Measurements from ENCODE around the gene IL22. TPM values are rescaled to one million over a fixed set of nuclear protein-coding genes. Genes with fewer than 3 reads are reported as not detected.

IL22 gene
- total RNA-seq, 1 experiment from 2014 or later: not detected

DNA sequence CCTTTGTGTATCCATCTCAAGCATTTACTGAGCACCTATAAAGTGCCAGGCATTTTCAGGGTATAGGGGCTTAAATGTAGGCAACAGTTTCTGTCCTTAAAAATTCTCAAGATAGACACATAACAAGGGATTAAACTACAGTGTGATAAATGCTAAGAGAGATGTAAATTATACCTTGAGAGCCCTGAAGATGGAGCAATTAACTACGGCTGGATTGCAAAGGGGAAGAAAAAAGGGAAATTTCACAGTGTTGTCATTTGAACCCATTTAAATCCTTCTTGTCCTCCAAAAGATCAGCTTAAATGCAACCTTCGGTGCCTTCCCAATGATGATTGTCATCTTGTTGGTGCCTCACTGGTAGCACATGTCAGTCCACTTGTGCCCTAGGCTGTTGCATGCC is 16.3 kb downstream of the IL22 start (continued):
- TF ChIP-seq ZNF425 (CRISPR knock-in tag; conservative IDR thresholded peaks at IDR 0.05) (no peak), ATF1 (CRISPR knock-in tag; IDR thresholded peaks at IDR 0.05) (no peak)
- TF ChIP-seq, protein P1, sequence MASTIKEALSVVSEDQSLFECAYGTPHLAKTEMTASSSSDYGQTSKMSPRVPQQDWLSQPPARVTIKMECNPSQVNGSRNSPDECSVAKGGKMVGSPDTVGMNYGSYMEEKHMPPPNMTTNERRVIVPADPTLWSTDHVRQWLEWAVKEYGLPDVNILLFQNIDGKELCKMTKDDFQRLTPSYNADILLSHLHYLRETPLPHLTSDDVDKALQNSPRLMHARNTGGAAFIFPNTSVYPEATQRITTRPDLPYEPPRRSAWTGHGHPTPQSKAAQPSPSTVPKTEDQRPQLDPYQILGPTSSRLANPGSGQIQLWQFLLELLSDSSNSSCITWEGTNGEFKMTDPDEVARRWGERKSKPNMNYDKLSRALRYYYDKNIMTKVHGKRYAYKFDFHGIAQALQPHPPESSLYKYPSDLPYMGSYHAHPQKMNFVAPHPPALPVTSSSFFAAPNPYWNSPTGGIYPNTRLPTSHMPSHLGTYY (CRISPR knock-in tag; IDR thresholded peaks at IDR 0.05): no peak
- TF ChIP-seq, protein P2, sequence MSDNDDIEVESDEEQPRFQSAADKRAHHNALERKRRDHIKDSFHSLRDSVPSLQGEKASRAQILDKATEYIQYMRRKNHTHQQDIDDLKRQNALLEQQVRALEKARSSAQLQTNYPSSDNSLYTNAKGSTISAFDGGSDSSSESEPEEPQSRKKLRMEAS (CRISPR knock-in tag; IDR thresholded peaks at IDR 0.05): no peak

DNA sequence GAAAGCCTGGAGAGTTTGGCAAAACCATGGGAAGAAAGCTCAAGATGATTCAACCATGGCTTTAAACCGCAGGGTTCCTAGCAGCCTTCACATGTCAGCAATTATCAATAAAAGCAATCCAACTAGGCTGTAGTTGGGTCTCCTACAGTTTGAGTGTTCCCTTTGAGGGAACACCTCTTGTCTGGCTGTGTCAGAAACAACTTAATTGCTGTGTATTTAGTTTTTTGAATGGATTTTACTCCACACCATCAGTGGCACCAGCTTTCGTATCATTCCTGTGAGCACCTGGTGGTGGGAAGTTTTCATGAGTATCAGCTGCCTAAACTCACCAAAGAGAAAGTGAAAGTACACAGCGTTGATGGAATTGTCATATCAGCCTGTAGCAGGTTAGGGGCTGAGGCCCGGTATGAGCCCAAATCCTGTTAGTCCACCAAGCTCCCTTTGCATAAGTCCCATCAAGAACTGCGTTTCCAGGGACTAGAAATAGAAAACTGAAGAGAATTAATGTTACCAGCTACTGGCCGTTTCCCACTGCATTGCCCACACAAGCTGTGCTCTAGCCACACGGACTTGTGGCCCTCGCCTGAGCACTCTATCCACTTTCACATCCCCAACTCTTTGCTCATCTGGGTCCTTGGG is 16.9 kb downstream of the IL22 start:
- Mint-ChIP-seq H3K4me3 (no peak overlapping the region), H3K27me3 (ENCODE audit: low read depth) (no peaks in the 10 kb centered on the region; the same call in 1 of the 2 replicates), H3K27ac (no peak overlapping the region), H3K9me3 (peaks cover 3% of the 10 kb centered on the region; the same call in 1 of the 2 replicates), H3K4me1 (no peaks in the 10 kb centered on the region), H3K36me3 (no peaks in the 10 kb centered on the region)
- TF ChIP-seq JUN (CRISPR knock-in tag; IDR thresholded peaks at IDR 0.05) (no peak), NFATC4 (CRISPR knock-in tag; IDR thresholded peaks at IDR 0.05) (no peak), JAZF1 (CRISPR knock-in tag; IDR thresholded peaks at IDR 0.05) (no peak), CBFB (CRISPR knock-in tag; IDR thresholded peaks at IDR 0.05; ENCODE audit: low read depth) (no peak), SP1 (CRISPR knock-in tag; conservative IDR thresholded peaks at IDR 0.05) (no peak), ATF6 (CRISPR knock-in tag; IDR thresholded peaks at IDR 0.05) (no peak), PRRX2 (CRISPR knock-in tag; IDR thresholded peaks at IDR 0.05) (no peak), NR3C1 (CRISPR knock-in tag; conservative IDR thresholded peaks at IDR 0.05; ENCODE audit: low read depth) (no peak), CREB1 (CRISPR knock-in tag; IDR thresholded peaks at IDR 0.05) (no peak), TEAD1 (CRISPR knock-in tag; IDR thresholded peaks at IDR 0.05) (no peak), ESRRA (CRISPR knock-in tag; IDR thresholded peaks at IDR 0.05; ENCODE audit: borderline replicate concordance) (no peak), ZNF263 (CRISPR knock-in tag; IDR thresholded peaks at IDR 0.05; ENCODE audit: low read depth) (no peak), KAT7 (CRISPR knock-in tag; IDR thresholded peaks at IDR 0.05; ENCODE audit: borderline replicate concordance) (no peak), CDX4 (CRISPR knock-in tag; IDR thresholded peaks at IDR 0.05; ENCODE audit: borderline replicate concordance) (no peak), GTF2I (CRISPR knock-in tag; conservative IDR thresholded peaks at IDR 0.05) (no peak), RORB (CRISPR knock-in tag; IDR thresholded peaks at IDR 0.05) (no peak)
- TF ChIP-seq, protein P3, sequence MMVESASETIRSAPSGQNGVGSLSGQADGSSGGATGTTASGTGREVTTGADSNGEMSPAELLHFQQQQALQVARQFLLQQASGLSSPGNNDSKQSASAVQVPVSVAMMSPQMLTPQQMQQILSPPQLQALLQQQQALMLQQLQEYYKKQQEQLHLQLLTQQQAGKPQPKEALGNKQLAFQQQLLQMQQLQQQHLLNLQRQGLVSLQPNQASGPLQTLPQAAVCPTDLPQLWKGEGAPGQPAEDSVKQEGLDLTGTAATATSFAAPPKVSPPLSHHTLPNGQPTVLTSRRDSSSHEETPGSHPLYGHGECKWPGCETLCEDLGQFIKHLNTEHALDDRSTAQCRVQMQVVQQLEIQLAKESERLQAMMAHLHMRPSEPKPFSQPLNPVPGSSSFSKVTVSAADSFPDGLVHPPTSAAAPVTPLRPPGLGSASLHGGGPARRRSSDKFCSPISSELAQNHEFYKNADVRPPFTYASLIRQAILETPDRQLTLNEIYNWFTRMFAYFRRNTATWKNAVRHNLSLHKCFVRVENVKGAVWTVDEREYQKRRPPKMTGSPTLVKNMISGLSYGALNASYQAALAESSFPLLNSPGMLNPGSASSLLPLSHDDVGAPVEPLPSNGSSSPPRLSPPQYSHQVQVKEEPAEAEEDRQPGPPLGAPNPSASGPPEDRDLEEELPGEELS (CRISPR knock-in tag; IDR thresholded peaks at IDR 0.05): no peak
- ATAC-seq (no peak), DNase-seq (ENCODE audit: low spot score) (no peak)
- POLR2A ChIA-PET: no interaction called here
- CTCF ChIA-PET: interaction anchor here (1.4 to 2.1 kb wide), 2 partner anchors 14 to 81 kb away, joined by 6 read pairs; no protein-coding TSS in a partner anchor
